GM21367 (cell line): ENCODE data around the gene USP43.

Experiments used
- ATAC-seq: cut with Tn5 transposase; IDR thresholded peaks from one replicate; pipeline ENCODE4 v1.9.1; 2021; ENCODE audit not compliant: unreplicated experiment

USP43 gene

GRCh38 chr17:9707948-9708347, 62.6 kb downstream of the USP43 start:
- ATAC-seq, result no peak

GRCh38 chr17:9714801-9715200, 69.5 kb downstream of the USP43 start:
- no peak for ATAC-seq

- no peak for ATAC-seq
These were observed 70.2 kb downstream of the USP43 start for GRCh38 chr17:9715503-9716016.

GRCh38 chr17:9725575-9725974, 80.3 kb downstream of the USP43 start:
- no peak for ATAC-seq

GRCh38 chr17:9726291-9726690, 81.0 kb downstream of the USP43 start:
- no peak for ATAC-seq

- ATAC-seq, result no peak
These were observed 82.7 kb downstream of the USP43 start for GRCh38 chr17:9728005-9728404.

- no peak for ATAC-seq
These were observed 83.2 kb downstream of the USP43 start for GRCh38 chr17:9728564-9728963.

- no peak for ATAC-seq
These were observed 83.8 kb downstream of the USP43 start for GRCh38 chr17:9729034-9729650.

- no peak for ATAC-seq
These were observed 84.6 kb downstream of the USP43 start for GRCh38 chr17:9729735-9730420.

- ATAC-seq, result no peak
These were observed 105.2 kb downstream of the USP43 start for GRCh38 chr17:9750524-9750923.

GRCh38 chr17:9755083-9755482, 109.8 kb downstream of the USP43 start:
- ATAC-seq, result no peak

GRCh38 chr17:9760266-9760665, 114.9 kb downstream of the USP43 start:
- no peak for ATAC-seq

- ATAC-seq, result no peak
These were observed 118.3 kb downstream of the USP43 start for GRCh38 chr17:9763643-9764042.

- no peak for ATAC-seq
These were observed 120.0 kb downstream of the USP43 start for GRCh38 chr17:9765322-9765721.

- no peak for ATAC-seq
These were observed 121.7 kb downstream of the USP43 start for GRCh38 chr17:9766970-9767369.

GRCh38 chr17:9767432-9767991, 122.2 kb downstream of the USP43 start:
- ATAC-seq, result no peak

GRCh38 chr17:9768381-9768934, 123.1 kb downstream of the USP43 start:
- ATAC-seq, result no peak

- ATAC-seq, result no peak
These were observed 123.8 kb downstream of the USP43 start for GRCh38 chr17:9769036-9769695.

- ATAC-seq, result no peak
These were observed 126.1 kb downstream of the USP43 start for GRCh38 chr17:9771465-9771864.

GRCh38 chr17:9772658-9773057, 127.3 kb downstream of the USP43 start:
- ATAC-seq, result no peak

GRCh38 chr17:9776911-9777310, 131.6 kb downstream of the USP43 start:
- ATAC-seq, result no peak
